CD14-positive monocyte (primary cell): ENCODE data around the gene ANKLE1. TPM values are rescaled to one million over a fixed set of nuclear protein-coding genes. Genes with fewer than 3 reads are reported as not detected.

Experiments used
- DNase-seq, 3 donors: peaks; one replicate each; pipeline ENCODE4 v3.0.0-alpha.2; 2011 to 2022
- H2AFZ ChIP-seq: 2 replicates; pipeline ENCODE4 v1.6.0; 2012; ENCODE audit warnings: mild to moderate bottlenecking, low read depth, low read length, inconsistent platforms; ENCODE audit not compliant: insufficient read depth, poor library complexity, severe bottlenecking
- H3K27ac ChIP-seq, 2 donors: 1 replicate in 1 of 2; 2 replicates in 1 of 2; pipeline ENCODE4 v1.5.1; 2012 to 2013; ENCODE audit warnings: low read length in 2 of 2, control low read depth in 1 of 2, inconsistent platforms in 1 of 2, low read depth in 1 of 2, mild to moderate bottlenecking in 1 of 2
- H3K27me3 ChIP-seq, 2 donors: one replicate each; pipeline versions ENCODE4 v1.6.0 to v1.6.1; 2011 to 2013; ENCODE audit warnings: low read length in 2 of 2; ENCODE audit not compliant: control insufficient read depth in 2 of 2, insufficient read depth in 2 of 2
- H3K36me3 ChIP-seq, 2 donors: replicated peaks in 1 of 2; 1 replicate in 1 of 2; 2 replicates in 1 of 2; pipeline versions ENCODE4 v1.5.1 to v1.6.1; 2012 to 2013; ENCODE audit warnings: low read length in 2 of 2, control low read depth in 1 of 2, inconsistent platforms in 1 of 2, mild to moderate bottlenecking in 1 of 2; ENCODE audit not compliant: insufficient read depth in 2 of 2, control insufficient read depth in 1 of 2
- H3K4me1 ChIP-seq, 2 donors: 1 replicate in 1 of 2; 2 replicates in 1 of 2; pipeline versions ENCODE4 v1.5.1 to v1.6.1; 2012 to 2013; ENCODE audit warnings: low read length in 2 of 2, control low read depth in 1 of 2, inconsistent platforms in 1 of 2, mild to moderate bottlenecking in 1 of 2, moderate library complexity in 1 of 2; ENCODE audit not compliant: insufficient read depth in 2 of 2, control insufficient read depth in 1 of 2
- H3K4me2 ChIP-seq: replicated peaks from 2 replicates; pipeline ENCODE3; 2012; ENCODE audit warnings: low read length, moderate library complexity, mild to moderate bottlenecking; ENCODE audit not compliant: poor library complexity, severe bottlenecking; ENCODE audit errors: extremely low read depth
- H3K4me3 ChIP-seq, 3 experiments: fragments of 200-600 bp in 1 of 3; sonication (generic) in 1 of 3; replicated peaks in 1 of 3; 1 replicate in 2 of 3; 2 replicates in 1 of 3; pipeline ENCODE4 v1.5.1; 2011 to 2013; ENCODE audit warnings: low read length in 3 of 3, mild to moderate bottlenecking in 3 of 3, control low read depth in 2 of 3, low read depth in 2 of 3, inconsistent platforms in 1 of 3, moderate library complexity in 1 of 3
- H3K79me2 ChIP-seq: 2 replicates; pipeline ENCODE4 v1.6.0; 2012; ENCODE audit warnings: mild to moderate bottlenecking, control low read depth, inconsistent platforms, low read length, moderate library complexity; ENCODE audit not compliant: insufficient read depth
- H3K9ac ChIP-seq: 2 replicates; pipeline ENCODE4 v1.6.0; 2017; ENCODE audit warnings: low read length, mild to moderate bottlenecking; ENCODE audit not compliant: insufficient read depth, poor library complexity, severe bottlenecking
- H3K9me3 ChIP-seq, 2 donors: replicated peaks in 1 of 2; 1 replicate in 1 of 2; 2 replicates in 1 of 2; pipeline versions ENCODE4 v1.5.1 to v1.6.1; 2012 to 2013; ENCODE audit warnings: low read length in 2 of 2, control low read depth in 1 of 2; ENCODE audit not compliant: control insufficient read depth in 1 of 2, insufficient read depth in 1 of 2
- H4K20me1 ChIP-seq: 2 replicates; pipeline ENCODE4 v1.6.0; 2012; ENCODE audit warnings: mild to moderate bottlenecking, low read length, control low read depth, moderate library complexity; ENCODE audit not compliant: insufficient read depth
- H3K27ac Mint-ChIP-seq, 7 donors: one replicate each; pipeline ENCODE4 v1.8.0; 2020; ENCODE audit warnings: mild to moderate bottlenecking in 7 of 7, mixed read lengths in 7 of 7, moderate library complexity in 6 of 7, inconsistent platforms in 2 of 7
- H3K27me3 Mint-ChIP-seq, 3 donors: one replicate each; pipeline ENCODE4 v1.8.0; 2021 to 2022; ENCODE audit warnings: low read depth in 3 of 3, mild to moderate bottlenecking in 3 of 3, mixed read lengths in 3 of 3, moderate library complexity in 3 of 3, inconsistent platforms in 1 of 3
- H3K36me3 Mint-ChIP-seq, 2 donors: one replicate each; pipeline ENCODE4 v1.8.0; 2020; ENCODE audit warnings: mixed read lengths in 2 of 2, inconsistent platforms in 1 of 2, mild to moderate bottlenecking in 1 of 2
- H3K4me1 Mint-ChIP-seq: one replicate; pipeline ENCODE4 v1.8.0; 2020; ENCODE audit warnings: mild to moderate bottlenecking, mixed read lengths
- H3K4me3 Mint-ChIP-seq, 2 donors: one replicate each; pipeline ENCODE4 v1.8.0; 2020; ENCODE audit warnings: mild to moderate bottlenecking in 2 of 2, mixed read lengths in 2 of 2, moderate library complexity in 1 of 2
- H3K9me3 Mint-ChIP-seq, 7 donors: one replicate each; pipeline ENCODE4 v1.8.0; 2020 to 2022; ENCODE audit warnings: mixed read lengths in 7 of 7, mild to moderate bottlenecking in 6 of 7, moderate library complexity in 6 of 7, inconsistent platforms in 2 of 7
- WGBS: methylation state at CpG from one replicate; pipeline ENCODE4 v1.1.5; 2013; ENCODE audit warnings: missing lambda C conversion rate; ENCODE audit not compliant: insufficient coverage; 5-methylcytosine and 5-hydroxymethylcytosine counted together
- intact Hi-C, 2 donors: fragments of 100-400 bp; cut with micrococcal nuclease; formaldehyde crosslinking; loops; one replicate each; pipeline versions ENCODE4 v1.15.0 to v1.15.1; 2023
- polyA plus RNA-seq, 3 donors: library from polyadenylated mRNA; depleted of rRNA in 1 of 3; unstranded in 2 of 3; stranded (reverse) in 1 of 3; fragments of 300-500 nt in 2 of 3; fragments of >200 nt in 1 of 3; fragmentation: Illumina TruSeq in 2 of 3; gene quantifications; 1 replicate in 2 of 3; 2 replicates in 1 of 3; pipeline ENCODE4 v1.2.3, GENCODE V29; 2012 to 2021
- TF ChIP-seq, protein P1 (sequence below): fragments of 200-600 bp; IDR thresholded peaks from one replicate; pipeline ENCODE4 v1.8.0; 2022; ENCODE audit warnings: antibody characterized with exemption, mild to moderate bottlenecking

The ANKLE1 gene
- polyA plus RNA-seq, 3 donors: 1.3 to 8.5 (median 2.2) TPM

- peaks cover 5% of the 10 kb centered on the region for H3K4me1 Mint-ChIP-seq
- peaks cover 0 to 6% (median 2%) of the 10 kb centered on the region in 3 donors for H3K27me3 Mint-ChIP-seq
- TF ChIP-seq, protein P1, sequence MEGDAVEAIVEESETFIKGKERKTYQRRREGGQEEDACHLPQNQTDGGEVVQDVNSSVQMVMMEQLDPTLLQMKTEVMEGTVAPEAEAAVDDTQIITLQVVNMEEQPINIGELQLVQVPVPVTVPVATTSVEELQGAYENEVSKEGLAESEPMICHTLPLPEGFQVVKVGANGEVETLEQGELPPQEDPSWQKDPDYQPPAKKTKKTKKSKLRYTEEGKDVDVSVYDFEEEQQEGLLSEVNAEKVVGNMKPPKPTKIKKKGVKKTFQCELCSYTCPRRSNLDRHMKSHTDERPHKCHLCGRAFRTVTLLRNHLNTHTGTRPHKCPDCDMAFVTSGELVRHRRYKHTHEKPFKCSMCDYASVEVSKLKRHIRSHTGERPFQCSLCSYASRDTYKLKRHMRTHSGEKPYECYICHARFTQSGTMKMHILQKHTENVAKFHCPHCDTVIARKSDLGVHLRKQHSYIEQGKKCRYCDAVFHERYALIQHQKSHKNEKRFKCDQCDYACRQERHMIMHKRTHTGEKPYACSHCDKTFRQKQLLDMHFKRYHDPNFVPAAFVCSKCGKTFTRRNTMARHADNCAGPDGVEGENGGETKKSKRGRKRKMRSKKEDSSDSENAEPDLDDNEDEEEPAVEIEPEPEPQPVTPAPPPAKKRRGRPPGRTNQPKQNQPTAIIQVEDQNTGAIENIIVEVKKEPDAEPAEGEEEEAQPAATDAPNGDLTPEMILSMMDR: no peak
- Histone ChIP-seq H3K4me1 (no peaks in the 10 kb centered on the region), H3K9ac (no peak overlapping the region), H3K4me2 (no peak overlapping the region), H3K4me3 (no peak overlapping the region), H3K27ac (no peak overlapping the region), H3K27me3 (no peaks in the 10 kb centered on the region), H2AFZ (no peak overlapping the region), H3K9me3 (no peaks in the 10 kb centered on the region), H4K20me1 (no peaks in the 10 kb centered on the region), H3K36me3 (no peaks in the 10 kb centered on the region), H3K79me2 (no peaks in the 10 kb centered on the region)
- WGBS: 100% methylated on average over 6 of the region's 9 CpGs
- no peak for DNase-seq
- H3K27ac Mint-ChIP-seq: no peak overlapping the region
- no peaks in the 10 kb centered on the region for H3K36me3 Mint-ChIP-seq
- peaks cover 0 to 2% (median 0%) of the 10 kb centered on the region in 7 donors for H3K9me3 Mint-ChIP-seq
- intact Hi-C loops: loop anchor here in 1 of 2 donors (2.0 kb wide), 1 partner anchor 24 kb away; no protein-coding TSS in a partner anchor
- H3K4me3 Mint-ChIP-seq: no peak overlapping the region
Observed at GRCh38 chr19:17259118-17259780, 22.5 kb upstream of the ANKLE1 start.

DNA sequence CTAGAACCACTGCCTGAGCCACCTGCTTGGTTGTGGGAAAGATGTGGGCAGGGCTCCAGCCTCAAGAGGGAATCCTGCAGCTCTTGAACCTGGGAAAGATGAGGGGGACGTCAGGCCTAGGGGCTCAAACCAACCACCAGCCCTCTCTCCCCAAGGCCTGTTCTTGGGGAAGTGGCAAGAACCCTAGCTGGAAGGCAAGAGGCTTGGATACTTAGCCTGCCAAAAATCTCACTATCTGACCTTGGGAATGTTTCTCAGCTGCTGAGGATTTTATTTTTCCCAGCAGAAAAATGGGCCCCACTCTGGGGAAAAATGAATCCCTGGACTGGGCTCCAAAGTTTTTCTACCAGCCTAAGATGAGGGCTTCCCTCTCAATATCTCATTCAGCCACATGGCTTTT lies 21.8 kb upstream of the ANKLE1 start:
- intact Hi-C loops: loop anchor here in 1 of 2 donors (2.0 to 10.0 kb wide), 2 partner anchors 23 to 595 kb away; partner anchors contain the start of gene RPL18A
- Mint-ChIP-seq H3K27ac (no peak overlapping the region), H3K4me1 (peaks cover 10% of the 10 kb centered on the region), H3K4me3 (no peak overlapping the region), H3K36me3 (no peaks in the 10 kb centered on the region), H3K27me3 (peaks cover 0 to 4% (median 2%) of the 10 kb centered on the region in 3 donors), H3K9me3 (peaks cover 0 to 2% (median 0%) of the 10 kb centered on the region in 7 donors)
- no peaks in the 10 kb centered on the region for H3K27me3 ChIP-seq
- no peaks in the 10 kb centered on the region for H3K9me3 ChIP-seq
- no peak overlapping the region for H3K4me2 ChIP-seq
- no peak overlapping the region for H3K9ac ChIP-seq
- H3K36me3 ChIP-seq: no peaks in the 10 kb centered on the region
- WGBS: no CpG with 5 or more reads among the region's 1 CpG
- TF ChIP-seq, protein P1: no peak
- DNase-seq: no peak
- H3K79me2 ChIP-seq: no peaks in the 10 kb centered on the region
- H3K27ac ChIP-seq: no peak overlapping the region
- no peak overlapping the region for H2AFZ ChIP-seq
- H3K4me1 ChIP-seq: no peaks in the 10 kb centered on the region
- no peaks in the 10 kb centered on the region for H4K20me1 ChIP-seq
- no peak overlapping the region for H3K4me3 ChIP-seq
